Naive thymus-derived CD4-positive, alpha-beta T cell (primary cell): ENCODE data around the gene CRABP2. TPM values are rescaled to one million over a fixed set of nuclear protein-coding genes. Genes with fewer than 3 reads are reported as not detected.

ENCODE experiments used
- ATAC-seq: fragments of 150-1000 bp; cut with Tn5 transposase; 2 replicates; pipeline ENCODE4 v1.10.0; 2021; ENCODE audit warnings: mild to moderate bottlenecking, moderate library complexity
- CTCF ChIA-PET: fragments of 350-600 bp; sonication (Branson Sonifier 250); formaldehyde crosslinking; loops from one replicate; lab custom pipeline; 2021; ENCODE audit warnings: antibody characterized with exemption; lab: Charles Lee
- POLR2A ChIA-PET: fragments of 350-600 bp; sonication (Branson Sonifier 250); formaldehyde crosslinking; loops from one replicate; lab custom pipeline; 2021; ENCODE audit warnings: antibody characterized with exemption, inconsistent platforms; lab: Charles Lee
- DNase-seq, 9 donors: peaks; one replicate each; pipeline versions ENCODE4 v3.0.0 to v3.0.0-alpha.2; 2020 to 2022; ENCODE audit warnings: mixed read lengths in 1 of 9
- H3K27ac ChIP-seq: one replicate; pipeline ENCODE4 v1.7.0; 2013; ENCODE audit warnings: mild to moderate bottlenecking, low read depth, low read length, moderate library complexity
- H3K27me3 ChIP-seq, 2 donors: one replicate each; pipeline ENCODE4 v1.7.0; 2013; ENCODE audit warnings: low read length in 2 of 2, mild to moderate bottlenecking in 2 of 2, moderate library complexity in 2 of 2; ENCODE audit not compliant: control insufficient read depth in 2 of 2, insufficient read depth in 2 of 2
- H3K36me3 ChIP-seq, 3 experiments: 1 replicate in 2 of 3; 2 replicates in 1 of 3; pipeline ENCODE4 v1.7.0; 2013; ENCODE audit warnings: low read length in 3 of 3, mild to moderate bottlenecking in 3 of 3, moderate library complexity in 1 of 3; ENCODE audit not compliant: insufficient read depth in 3 of 3, control insufficient read depth in 2 of 3
- H3K4me1 ChIP-seq, 2 donors: one replicate each; pipeline ENCODE4 v1.7.0; 2013; ENCODE audit warnings: low read length in 2 of 2, mild to moderate bottlenecking in 2 of 2, moderate library complexity in 1 of 2; ENCODE audit not compliant: control insufficient read depth in 2 of 2, insufficient read depth in 2 of 2
- H3K4me3 ChIP-seq: 2 replicates; pipeline ENCODE4 v1.7.0; 2013; ENCODE audit warnings: mild to moderate bottlenecking, low read length
- H3K9me3 ChIP-seq, 3 experiments: 1 replicate in 2 of 3; 2 replicates in 1 of 3; pipeline ENCODE4 v1.7.0; 2013; ENCODE audit warnings: low read length in 3 of 3; ENCODE audit not compliant: control insufficient read depth in 2 of 3
- H3K27ac Mint-ChIP-seq, 9 donors: one replicate each; pipeline ENCODE4 v1.8.0; 2020 to 2022; ENCODE audit warnings: mixed read lengths in 9 of 9, mild to moderate bottlenecking in 8 of 9, moderate library complexity in 5 of 9, inconsistent platforms in 2 of 9
- H3K27me3 Mint-ChIP-seq, 5 donors: one replicate each; pipeline ENCODE4 v1.8.0; 2021 to 2022; ENCODE audit warnings: mixed read lengths in 5 of 5, mild to moderate bottlenecking in 1 of 5
- H3K36me3 Mint-ChIP-seq, 5 donors: one replicate each; pipeline ENCODE4 v1.8.0; 2020 to 2022; ENCODE audit warnings: mixed read lengths in 5 of 5, mild to moderate bottlenecking in 3 of 5, inconsistent platforms in 1 of 5
- H3K4me1 Mint-ChIP-seq, 7 donors: one replicate each; pipeline ENCODE4 v1.8.0; 2020 to 2022; ENCODE audit warnings: mixed read lengths in 7 of 7, mild to moderate bottlenecking in 3 of 7, inconsistent platforms in 1 of 7
- H3K4me3 Mint-ChIP-seq, 10 donors: one replicate each; pipeline ENCODE4 v1.8.0; 2020 to 2022; ENCODE audit warnings: mild to moderate bottlenecking in 10 of 10, mixed read lengths in 10 of 10, moderate library complexity in 6 of 10, inconsistent platforms in 2 of 10
- H3K9me3 Mint-ChIP-seq, 11 donors: one replicate each; pipeline ENCODE4 v1.8.0; 2020 to 2022; ENCODE audit warnings: mixed read lengths in 11 of 11, mild to moderate bottlenecking in 4 of 11, inconsistent platforms in 1 of 11, moderate library complexity in 1 of 11
- intact Hi-C, 2 donors: fragments of 100-400 bp; cut with micrococcal nuclease; formaldehyde crosslinking; loops; one replicate each; pipeline ENCODE4 v1.15.1; 2023
- polyA plus RNA-seq, 2 donors: library from polyadenylated mRNA; unstranded; fragments of 300-500 nt; fragmentation: Illumina TruSeq; gene quantifications; one replicate each; pipeline ENCODE4 v1.2.3, GENCODE V29; 2021
- total RNA-seq, 6 experiments: library from RNA in 5 of 6; stranded (reverse) in 5 of 6; gene quantifications; 1 replicate in 5 of 6; 2 replicates in 1 of 6; pipeline ENCODE4 v1.2.3 and lab custom pipeline; 2021 to 2026

Gene CRABP2
- total and polyA plus RNA-seq, 7 experiments from 2014 or later, result 0.38 to 2.5 (median 1.1) TPM

- Histone ChIP-seq H3K27me3 (no peaks in the 10 kb centered on the region), H3K27ac (no peak overlapping the region), H3K4me3 (no peak overlapping the region), H3K36me3 (peaks cover 16 to 50% (median 18%) of the 10 kb centered on the region in 3 experiments), H3K4me1 (peaks cover 17 to 19% of the 10 kb centered on the region in 2 donors), H3K9me3 (no peaks in the 10 kb centered on the region)
- Mint-ChIP-seq H3K9me3 (no peaks in the 10 kb centered on the region), H3K36me3 (peaks cover 10 to 32% (median 15%) of the 10 kb centered on the region in 5 donors), H3K27me3 (no peaks in the 10 kb centered on the region), H3K4me3 (peak overlapping the region in 1 of 10 donors; percentile 9), H3K27ac (peak overlapping the region in 1 of 9 donors; percentile 46), H3K4me1 (peaks cover 9 to 26% (median 14%) of the 10 kb centered on the region in 7 donors)
- no peak for ATAC-seq
- DNase-seq, result no peak
- ChIA-PET POLR2A (no interaction called here), CTCF (interaction anchor here (1.0 to 3.4 kb wide), 2 partner anchors 31 to 62 kb away, joined by 3 to 29 read pairs; no protein-coding TSS in a partner anchor)
- intact Hi-C loops, result loop anchor here in 1 of 2 donors (10.0 kb wide), 2 partner anchors 216 to 386 kb away; partner anchors contain the start of genes CCT3, MEF2D and TSACC
Observed at GRCh38 chr1:156721131-156721530, 15.7 kb upstream of the CRABP2 start.

- H3K27ac Mint-ChIP-seq, result peak overlapping the region in 2 of 9 donors; percentile 2 to 15
Observed at GRCh38 chr1:156717351-156717750, 12.0 kb upstream of the CRABP2 start.

GRCh38 chr1:156714830-156715229 lies 9.4 kb upstream of the CRABP2 start:
- peaks cover 0 to 11% (median 0%) of the 10 kb centered on the region in 5 donors for H3K36me3 Mint-ChIP-seq
- H3K4me3 Mint-ChIP-seq, result no peak overlapping the region
- H3K9me3 Mint-ChIP-seq, result no peaks in the 10 kb centered on the region
- Histone ChIP-seq H3K27me3 (no peaks in the 10 kb centered on the region), H3K27ac (no peak overlapping the region), H3K36me3 (peaks cover 0 to 3% (median 0%) of the 10 kb centered on the region in 3 experiments), H3K4me3 (no peak overlapping the region), H3K4me1 (no peaks in the 10 kb centered on the region), H3K9me3 (no peaks in the 10 kb centered on the region)
- peaks cover 0 to 10% (median 0%) of the 10 kb centered on the region in 7 donors for H3K4me1 Mint-ChIP-seq
- intact Hi-C loops, result no loop called here
- no peak for DNase-seq
- ChIA-PET CTCF (interaction anchor here (1.3 to 2.2 kb wide), 4 partner anchors 9 to 24 kb away, joined by 3 to 19 read pairs (median 9); partner anchors contain the start of gene CRABP2), POLR2A (interaction anchor here (0.7 to 1.3 kb wide), 2 partner anchors 26 to 143 kb away, joined by 3 read pairs; no protein-coding TSS in a partner anchor)
- ATAC-seq, result no peak
- no peaks in the 10 kb centered on the region for H3K27me3 Mint-ChIP-seq
- peak overlapping the region in 1 of 9 donors; percentile 40 for H3K27ac Mint-ChIP-seq

More at GRCh38 chr1:156717351-156717750, 12.0 kb upstream of the CRABP2 start:
- CTCF ChIA-PET, result no interaction called here
- no peak overlapping the region for H3K4me3 ChIP-seq
- intact Hi-C loops, result no loop called here
- no peak overlapping the region for H3K27ac ChIP-seq
- H3K36me3 Mint-ChIP-seq, result peaks cover 0 to 21% (median 0%) of the 10 kb centered on the region in 5 donors
- H3K4me1 ChIP-seq, result no peaks in the 10 kb centered on the region
- peaks cover 0 to 11% (median 2%) of the 10 kb centered on the region in 7 donors for H3K4me1 Mint-ChIP-seq
- ATAC-seq, result no peak
- H3K36me3 ChIP-seq, result peaks cover 0 to 21% (median 6%) of the 10 kb centered on the region in 3 experiments
- no peak for DNase-seq
- H3K4me3 Mint-ChIP-seq, result no peak overlapping the region
- POLR2A ChIA-PET, result no interaction called here
- H3K27me3 Mint-ChIP-seq, result no peaks in the 10 kb centered on the region
- H3K27me3 ChIP-seq, result no peaks in the 10 kb centered on the region
- no peaks in the 10 kb centered on the region for H3K9me3 ChIP-seq
- H3K9me3 Mint-ChIP-seq, result no peaks in the 10 kb centered on the region

- peaks cover 0 to 9% (median 0%) of the 10 kb centered on the region in 5 donors for H3K36me3 Mint-ChIP-seq
- H3K9me3 ChIP-seq, result no peaks in the 10 kb centered on the region
- no peaks in the 10 kb centered on the region for H3K27me3 ChIP-seq
- peaks cover 0 to 10% (median 3%) of the 10 kb centered on the region in 7 donors for H3K4me1 Mint-ChIP-seq
- ATAC-seq (no peak), DNase-seq (no peak)
- no peak overlapping the region for H3K4me3 Mint-ChIP-seq
- no peak overlapping the region for H3K27ac ChIP-seq
- no peak overlapping the region for H3K4me3 ChIP-seq
- H3K27me3 Mint-ChIP-seq, result peaks cover 0 to under 1% (median 0%) of the 10 kb centered on the region in 5 donors
- H3K9me3 Mint-ChIP-seq, result no peaks in the 10 kb centered on the region
- H3K27ac Mint-ChIP-seq, result no peak overlapping the region
- H3K36me3 ChIP-seq, result no peaks in the 10 kb centered on the region
- ChIA-PET POLR2A (interaction anchor here (0.5 kb wide), 1 partner anchor 759 kb away, joined by 3 read pairs; no protein-coding TSS in a partner anchor), CTCF (interaction anchor here (0.7 to 3.4 kb wide), 3 partner anchors 15 to 25 kb away, joined by 3 to 14 read pairs (median 5); partner anchors contain the start of gene METTL25B)
- intact Hi-C loops, result no loop called here
- H3K4me1 ChIP-seq, result no peaks in the 10 kb centered on the region
Observed at GRCh38 chr1:156712626-156713025, 7.2 kb upstream of the CRABP2 start.

- Mint-ChIP-seq H3K9me3 (no peaks in the 10 kb centered on the region), H3K27ac (no peak overlapping the region), H3K4me1 (peaks cover 9 to 21% (median 14%) of the 10 kb centered on the region in 7 donors), H3K27me3 (peaks cover 0 to 11% (median 0%) of the 10 kb centered on the region in 5 donors), H3K36me3 (peaks cover 0 to 5% (median 0%) of the 10 kb centered on the region in 5 donors), H3K4me3 (no peak overlapping the region)
- no peak overlapping the region for H3K4me3 ChIP-seq
- ATAC-seq (no peak), DNase-seq (no peak)
- H3K27me3 ChIP-seq, result no peaks in the 10 kb centered on the region
- ChIA-PET POLR2A (no interaction called here), CTCF (interaction anchor here (1.7 to 3.4 kb wide), 2 partner anchors 16 to 21 kb away, joined by 5 to 14 read pairs; partner anchors contain the start of gene METTL25B)
- intact Hi-C loops, result no loop called here
- H3K36me3 ChIP-seq, result no peaks in the 10 kb centered on the region
- peaks cover 6 to 10% of the 10 kb centered on the region in 2 donors for H3K4me1 ChIP-seq
- no peak overlapping the region for H3K27ac ChIP-seq
- H3K9me3 ChIP-seq, result no peaks in the 10 kb centered on the region
Observed at GRCh38 chr1:156711011-156711817, 5.8 kb upstream of the CRABP2 start.

GRCh38 chr1:156709757-156710489 lies 4.5 kb upstream of the CRABP2 start:
- Histone ChIP-seq H3K27me3 (no peaks in the 10 kb centered on the region), H3K36me3 (no peaks in the 10 kb centered on the region), H3K27ac (no peak overlapping the region), H3K4me3 (no peak overlapping the region), H3K4me1 (peaks cover 16 to 23% of the 10 kb centered on the region in 2 donors), H3K9me3 (no peaks in the 10 kb centered on the region)
- H3K9me3 Mint-ChIP-seq, result no peaks in the 10 kb centered on the region
- peak overlapping the region in 2 of 9 donors; percentile 1 to 65 for H3K27ac Mint-ChIP-seq
- peaks cover 0 to 22% (median 0%) of the 10 kb centered on the region in 5 donors for H3K27me3 Mint-ChIP-seq
- ATAC-seq (no peak), DNase-seq (no peak)
- no peaks in the 10 kb centered on the region for H3K36me3 Mint-ChIP-seq
- intact Hi-C loops, result loop anchor here in 1 of 2 donors (5.0 kb wide), 1 partner anchor 83 kb away; no protein-coding TSS in a partner anchor
- ChIA-PET POLR2A (no interaction called here), CTCF (no interaction called here)
- peaks cover 11 to 29% (median 21%) of the 10 kb centered on the region in 7 donors for H3K4me1 Mint-ChIP-seq
- H3K4me3 Mint-ChIP-seq, result no peak overlapping the region
